H1 (cell line): ENCODE results near the gene OSR1. TPM values are rescaled to one million over a fixed set of nuclear protein-coding genes. Genes with fewer than 3 reads are reported as not detected.
"Not testable (repeated sequence)": the region's sequence is repeated elsewhere in the genome, so short reads cannot be mapped to it uniquely, and the experiment has no call there.

Source experiments
- CTCF ChIA-PET: fragments of 300-600 bp; sonication (Branson Sonifier 250); formaldehyde crosslinking; loops from one replicate; lab custom pipeline; 2021; ENCODE audit not compliant: partially characterized antibody; lab: Charles Lee
- POLR2A ChIA-PET: fragments of 300-600 bp; sonication (Branson Sonifier 250); formaldehyde crosslinking; loops from one replicate; lab custom pipeline; 2021; ENCODE audit warnings: inconsistent platforms; ENCODE audit not compliant: partially characterized antibody; lab: Charles Lee
- DNase-seq, 2 experiments: peaks; one replicate each; pipeline versions ENCODE4 v3.0.0 to v3.0.0-alpha.2; 2010 to 2022; ENCODE audit warnings: low spot score in 2 of 2, low read depth in 1 of 2, mixed read lengths in 1 of 2
- FAIRE-seq: peaks from 2 replicates; lab custom pipeline; 2011; peaks lifted over from hg19 to GRCh38; lab: Jason Lieb, UNC
- H2AFZ ChIP-seq: 2 replicates; pipeline ENCODE4 v1.8.1; 2012; ENCODE audit warnings: low read length, inconsistent platforms
- H2AK5ac ChIP-seq: 2 replicates; pipeline ENCODE4 v1.6.1; 2013; ENCODE audit warnings: low read depth, low read length
- H2BK120ac ChIP-seq: replicated peaks from 2 replicates; pipeline ENCODE3; 2013; ENCODE audit warnings: low read depth, low read length, inconsistent platforms
- H2BK12ac ChIP-seq: 2 replicates; pipeline ENCODE4 v1.6.1; 2013; ENCODE audit warnings: low read depth, low read length
- H2BK15ac ChIP-seq: 2 replicates; pipeline ENCODE4 v1.6.1; 2013; ENCODE audit warnings: low read length
- H2BK20ac ChIP-seq: 2 replicates; pipeline ENCODE4 v1.6.1; 2013; ENCODE audit warnings: low read length
- H2BK5ac ChIP-seq: 2 replicates; pipeline ENCODE4 v1.6.1; 2013; ENCODE audit warnings: low read depth, low read length
- H3K14ac ChIP-seq: 2 replicates; pipeline ENCODE4 v1.6.1; 2013; ENCODE audit warnings: inconsistent platforms; ENCODE audit not compliant: insufficient read length
- H3K18ac ChIP-seq: 2 replicates; pipeline ENCODE4 v1.6.1; 2013; ENCODE audit warnings: low read length; ENCODE audit errors: extremely low read depth
- H3K23ac ChIP-seq: 2 replicates; pipeline ENCODE4 v1.6.1; 2013; ENCODE audit warnings: inconsistent platforms; ENCODE audit not compliant: insufficient read length
- H3K23me2 ChIP-seq: 2 replicates; pipeline ENCODE4 v1.6.1; 2013; ENCODE audit warnings: low read depth, low read length
- H3K27ac ChIP-seq: 2 replicates; pipeline ENCODE4 v1.6.1; 2011; ENCODE audit warnings: low read depth, low read length, inconsistent platforms
- H3K27me3 ChIP-seq, 4 experiments: replicated peaks in 1 of 4; 1 replicate in 1 of 4; 2 replicates in 3 of 4; pipeline versions ENCODE4 v1.6.1 to v1.8.1; 2011 to 2013; ENCODE audit warnings: low read length in 3 of 4, mild to moderate bottlenecking in 3 of 4, inconsistent platforms in 2 of 4, mixed read lengths in 2 of 4, moderate library complexity in 1 of 4; ENCODE audit not compliant: control insufficient read depth in 3 of 4, insufficient read depth in 3 of 4; ENCODE audit errors: extremely low read depth in 1 of 4
- H3K36me3 ChIP-seq, 4 experiments: 2 replicates each; pipeline versions ENCODE4 v1.6.1 to v1.8.1; 2011 to 2013; ENCODE audit warnings: mild to moderate bottlenecking in 4 of 4, low read length in 3 of 4, moderate library complexity in 2 of 4, control low read depth in 1 of 4, inconsistent platforms in 1 of 4; ENCODE audit not compliant: insufficient read depth in 4 of 4, control insufficient read depth in 2 of 4
- H3K4ac ChIP-seq: replicated peaks from 2 replicates; pipeline ENCODE3; 2013; ENCODE audit warnings: low read length, low read depth, mixed read lengths, inconsistent platforms; ENCODE audit not compliant: insufficient read length
- H3K4me1 ChIP-seq, 4 experiments: replicated peaks in 1 of 4; 1 replicate in 1 of 4; 2 replicates in 3 of 4; pipeline versions ENCODE4 v1.6.1 to v1.8.1; 2011 to 2013; ENCODE audit warnings: low read length in 3 of 4, inconsistent platforms in 2 of 4, mixed read lengths in 1 of 4; ENCODE audit not compliant: insufficient read depth in 4 of 4, control insufficient read depth in 3 of 4
- H3K4me2 ChIP-seq, 2 experiments: 2 replicates each; pipeline versions ENCODE4 v1.6.1 to v1.8.1; 2011 to 2013; ENCODE audit warnings: low read depth in 2 of 2, low read length in 2 of 2, control low read depth in 1 of 2, inconsistent platforms in 1 of 2, mild to moderate bottlenecking in 1 of 2; ENCODE audit not compliant: insufficient read depth in 1 of 2
- H3K4me3 ChIP-seq, 4 experiments: fragments of 200-600, 300-600 bp in 1 of 4; sonication (generic), shearing (Covaris generic), sonication (Bioruptor Twin) in 1 of 4; 2 replicates each; pipeline versions ENCODE4 v1.5.1 to v1.8.1; 2011 to 2016; ENCODE audit warnings: low read length in 4 of 4, low read depth in 3 of 4, control low read depth in 2 of 4, inconsistent platforms in 2 of 4, mild to moderate bottlenecking in 2 of 4, mixed read lengths in 1 of 4, moderate library complexity in 1 of 4; ENCODE audit not compliant: insufficient read depth in 2 of 4; ENCODE audit errors: extremely low read depth in 1 of 4
- H3K56ac ChIP-seq: replicated peaks from 2 replicates; pipeline ENCODE3; 2013; ENCODE audit warnings: low read depth, mild to moderate bottlenecking, mixed read lengths, low read length, inconsistent platforms; ENCODE audit not compliant: insufficient read length
- H3K79me1 ChIP-seq: 2 replicates; pipeline ENCODE4 v1.6.1; 2013; ENCODE audit warnings: low read depth, low read length, control low read depth
- H3K79me2 ChIP-seq, 2 experiments: 2 replicates each; pipeline versions ENCODE4 v1.6.1 to v1.8.1; 2012 to 2013; ENCODE audit warnings: low read length in 2 of 2, mild to moderate bottlenecking in 2 of 2, inconsistent platforms in 1 of 2; ENCODE audit not compliant: insufficient read depth in 2 of 2, control insufficient read depth in 1 of 2
- H3K9ac ChIP-seq, 4 experiments: replicated peaks in 1 of 4; 1 replicate in 1 of 4; 2 replicates in 3 of 4; pipeline versions ENCODE4 v1.6.1 to v1.8.1; 2011 to 2013; ENCODE audit warnings: low read depth in 3 of 4, low read length in 3 of 4, control low read depth in 2 of 4, mild to moderate bottlenecking in 2 of 4, moderate library complexity in 2 of 4, inconsistent platforms in 1 of 4; ENCODE audit errors: extremely low read depth in 1 of 4
- H3K9me3 ChIP-seq, 2 experiments: 2 replicates each; pipeline versions ENCODE4 v1.6.1 to v1.8.1; 2012 to 2013; ENCODE audit warnings: mild to moderate bottlenecking in 2 of 2, moderate library complexity in 2 of 2, control low read depth in 1 of 2, inconsistent platforms in 1 of 2, low read depth in 1 of 2, low read length in 1 of 2, mixed read lengths in 1 of 2; ENCODE audit not compliant: insufficient read depth in 2 of 2
- H4K20me1 ChIP-seq, 2 experiments: replicated peaks in 1 of 2; 2 replicates each; pipeline versions ENCODE3 to v1.8.1; 2011 to 2013; ENCODE audit warnings: inconsistent platforms in 2 of 2, low read length in 2 of 2, mild to moderate bottlenecking in 1 of 2; ENCODE audit not compliant: insufficient read depth in 2 of 2, control insufficient read depth in 1 of 2
- H4K5ac ChIP-seq: 2 replicates; pipeline ENCODE4 v1.6.1; 2013; ENCODE audit warnings: low read length, low read depth, mixed read lengths, inconsistent platforms; ENCODE audit not compliant: insufficient read length
- H4K8ac ChIP-seq: 2 replicates; pipeline ENCODE4 v1.8.0; 2013; ENCODE audit warnings: mild to moderate bottlenecking, moderate library complexity, low read length, inconsistent platforms; ENCODE audit not compliant: insufficient read depth; ENCODE audit errors: extremely low read depth
- H4K91ac ChIP-seq: replicated peaks from 2 replicates; pipeline ENCODE3; 2013; ENCODE audit warnings: low read length, mixed read lengths, inconsistent platforms; ENCODE audit not compliant: insufficient read length
- RBBP5 ChIP-seq: IDR thresholded peaks from 2 replicates; pipeline ENCODE4 v1.7.1; 2012; ENCODE audit warnings: low read depth, mild to moderate bottlenecking, inconsistent platforms, low read length, moderate library complexity, borderline replicate concordance
- WGBS, 2 experiments: shearing (Covaris generic) in 1 of 2; methylation state at CpG; one replicate each; pipeline versions ENCODE4 v1.1.6 to v1.1.7; 2013 to 2015; ENCODE audit warnings: low lambda C conversion rate in 2 of 2, mixed read lengths in 2 of 2, inconsistent platforms in 1 of 2, low coverage in 1 of 2, missing lambda C conversion rate in 1 of 2; ENCODE audit not compliant: insufficient replicate concordance in 2 of 2, insufficient coverage in 1 of 2, insufficient read length in 1 of 2; ENCODE audit errors: extremely low coverage in 1 of 2, missing lambda C conversion rate in 1 of 2; 5-methylcytosine and 5-hydroxymethylcytosine counted together
- polyA plus RNA-seq, 7 experiments: library from polyadenylated mRNA; depleted of rRNA in 3 of 7; stranded (reverse) in 5 of 7; unstranded in 2 of 7; fragments of >200 nt in 5 of 7; fragments of 200-250 nt in 2 of 7; gene quantifications; 1 replicate in 5 of 7; 2 replicates in 1 of 7; 4 replicates in 1 of 7; pipeline versions ENCODE4 v1.2.1 to v1.2.3, GENCODE V29; 2011 to 2013; ENCODE audit warnings: missing spikeins in 2 of 7, mixed read lengths in 2 of 7
- total RNA-seq: library from RNA; stranded (reverse); fragmentation: NEBNext Ultra II Directional; extraction: Animal tissue kit (Norgen Biotek cat#: 25700); gene quantifications from 2 replicates; pipeline ENCODE4 v1.2.1, GENCODE V29; 2021

OSR1 gene
- total and polyA plus RNA-seq, 2 of the 8 experiments (the other 6 are each of a cell fraction or from before 2014, with no cell fraction given) = 0.05 to 0.22 TPM

- TF ChIP-seq RBBP5 = no peak
Measured at GRCh38 chr2:19392191-19392590, 33.8 kb upstream of the OSR1 start (continued).

- H2AK5ac ChIP-seq, FAIRE-seq, H3K79me1 ChIP-seq, H3K14ac ChIP-seq, H4K8ac ChIP-seq, CTCF ChIA-PET, H3K4me2 ChIP-seq, H3K27me3 ChIP-seq, H3K4ac ChIP-seq, H4K20me1 ChIP-seq, H3K23ac ChIP-seq, H3K36me3 ChIP-seq, H2BK20ac ChIP-seq, H3K27ac ChIP-seq, H2BK12ac ChIP-seq, H3K56ac ChIP-seq, H4K91ac ChIP-seq, H4K5ac ChIP-seq, POLR2A ChIA-PET, H3K79me2 ChIP-seq, H3K4me3 ChIP-seq, H2BK5ac ChIP-seq, H2BK15ac ChIP-seq, H2AFZ ChIP-seq, H3K23me2 ChIP-seq, H3K4me1 ChIP-seq, H2BK120ac ChIP-seq, H3K9ac ChIP-seq, H3K18ac ChIP-seq, DNase-seq: not testable (repeated sequence)
- WGBS, 2 experiments = 94% methylated on average over 7 of the region's 7 CpGs; no CpG with 5 or more reads in 1 of the 2 experiments
- H3K9me3 ChIP-seq = peaks cover 5 to 11% of the 10 kb centered on the region in 2 experiments; a peak in 2 of 4 replicates
Measured at GRCh38 chr2:19389469-19389868, 31.0 kb upstream of the OSR1 start.
